OCI-LY3 (cell line): ENCODE measurements around the gene GSG1L.

Experiments
- CTCF ChIP-seq: fragments of 200-600, 300-600 bp; sonication (generic); IDR thresholded peaks from 2 replicates; pipeline ENCODE4 v1.5.1; 2014; ENCODE audit warnings: antibody characterized with exemption, low read length, low read depth
- EZH2phosphoT487 ChIP-seq: fragments of 200-600 bp; shearing (Covaris generic); IDR thresholded peaks from 2 replicates; pipeline ENCODE4 v1.6.1; 2018; ENCODE audit warnings: antibody characterized with exemption, mixed run types, low read depth

GRCh38 chr16:28096983-28097899, 33.7 kb upstream of the GSG1L start:
- TF ChIP-seq EZH2phosphoT487 (no peak), CTCF (no peak)
